HT1080 (cell line): Measurements from ENCODE around the gene WWC2. TPM values are rescaled to one million over a fixed set of nuclear protein-coding genes. Genes with fewer than 3 reads are reported as not detected.
A peak's percentile ranks its signal among the peaks of the same experiment; 100 is the strongest.

Source experiments
- DNase-seq: peaks from one replicate; pipeline ENCODE4 v3.0.0-alpha.2; 2015; ENCODE audit warnings: low read depth
- total RNA-seq: library from RNA; depleted of rRNA; stranded (reverse); fragments of >200 nt; shearing (Covaris generic); gene quantifications from 2 replicates; pipeline ENCODE4 v1.2.3, GENCODE V29; 2014; rRNA removed

WWC2 gene
- total RNA-seq, 1 experiment from 2014 or later, result 25.2 TPM

DNA sequence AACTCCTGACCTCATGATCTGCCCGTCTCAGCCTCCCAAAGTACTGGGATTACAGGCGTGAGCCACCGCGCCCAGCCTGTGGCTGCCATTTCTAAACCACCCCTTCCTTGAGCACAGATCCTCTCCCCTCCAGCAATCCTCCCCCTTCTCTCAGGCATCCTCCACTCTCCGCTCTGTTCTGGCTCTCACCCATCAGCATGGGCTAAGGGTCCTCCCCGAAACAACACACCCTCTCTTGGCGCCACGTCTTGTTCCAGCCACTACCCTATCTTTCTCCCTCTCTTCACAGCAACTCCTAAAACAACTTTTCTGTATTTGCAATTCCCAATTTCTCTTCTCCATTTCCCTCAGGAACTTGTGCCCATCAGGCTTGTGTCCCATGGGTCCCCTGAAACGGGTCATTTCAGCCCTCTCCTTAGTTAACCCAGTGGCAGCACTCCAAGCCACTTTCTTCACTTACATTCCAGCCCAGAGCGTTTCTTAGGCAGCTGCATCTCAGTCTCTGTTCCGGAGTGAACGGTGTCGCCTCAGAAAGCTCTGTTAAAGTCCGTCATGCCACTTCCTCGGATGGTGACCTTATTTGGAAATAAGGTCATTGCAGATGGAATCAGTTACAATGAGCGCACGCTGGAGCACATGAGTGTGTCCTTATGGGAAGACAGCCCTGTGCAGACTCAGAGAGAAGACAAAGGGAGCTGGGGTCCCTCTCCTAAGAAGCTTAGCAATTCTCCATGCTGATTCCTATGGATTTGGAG, 251.4 kb downstream of the WWC2 start:
- DNase-seq, result no peak

DNA sequence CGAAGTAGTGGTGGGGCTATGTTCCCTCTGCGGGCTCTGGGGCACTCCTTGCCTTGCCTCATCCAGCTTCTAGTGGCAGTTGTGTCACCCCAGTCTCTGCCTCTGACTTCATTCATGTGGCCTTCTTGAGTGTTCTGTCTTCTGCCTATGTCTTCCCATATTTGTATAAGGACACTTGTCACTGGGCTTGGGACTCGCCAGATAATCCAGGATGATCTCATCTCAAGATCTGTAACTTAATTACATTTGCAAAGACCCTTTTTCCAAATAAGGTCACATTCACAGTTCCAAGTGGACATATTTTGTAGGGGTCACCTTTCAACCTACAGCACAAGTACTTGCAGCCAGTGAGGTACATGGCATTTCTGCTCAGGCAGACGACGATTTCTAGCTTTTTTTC, 253.5 kb downstream of the WWC2 start:
- DNase-seq, result no peak

DNA sequence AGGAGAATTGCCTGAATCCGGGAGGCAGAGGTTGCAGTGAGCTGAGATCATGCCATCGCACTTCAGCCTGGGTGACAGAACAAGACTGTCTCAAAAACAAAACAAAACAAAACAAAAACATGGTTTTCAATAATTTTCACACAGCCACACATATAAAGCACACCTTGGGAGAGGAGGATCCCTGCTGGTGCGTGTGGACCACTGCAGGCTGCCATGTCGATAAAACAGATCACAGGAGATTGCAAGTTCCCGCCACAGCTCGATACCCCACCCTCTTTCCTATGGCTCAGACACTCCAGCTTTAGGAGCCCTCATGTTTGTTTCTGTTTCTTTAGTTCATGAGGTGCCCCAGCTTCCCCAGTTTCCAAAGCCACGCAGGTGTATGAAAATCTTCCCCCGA, 254.5 kb downstream of the WWC2 start:
- DNase-seq, result no peak

DNA sequence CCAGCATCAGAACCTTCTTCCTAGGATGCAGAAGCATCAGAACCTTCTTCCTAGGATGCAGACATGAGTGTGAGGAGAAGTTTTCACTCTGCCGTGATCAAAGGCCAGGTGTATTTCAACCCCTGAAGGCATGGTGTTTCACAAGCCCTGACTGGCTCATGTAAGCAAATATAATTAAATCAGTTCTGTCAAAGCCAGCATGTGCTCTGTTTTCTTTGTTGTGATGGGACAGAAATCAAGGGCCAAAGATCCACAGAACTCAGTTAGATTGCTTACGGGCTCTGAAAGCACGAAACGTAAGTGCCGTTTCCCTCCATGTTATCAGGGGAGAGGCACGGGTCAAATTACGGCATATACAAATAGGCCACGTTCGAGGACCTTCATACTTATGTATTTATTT, 255.2 kb downstream of the WWC2 start:
- no peak for DNase-seq

DNA sequence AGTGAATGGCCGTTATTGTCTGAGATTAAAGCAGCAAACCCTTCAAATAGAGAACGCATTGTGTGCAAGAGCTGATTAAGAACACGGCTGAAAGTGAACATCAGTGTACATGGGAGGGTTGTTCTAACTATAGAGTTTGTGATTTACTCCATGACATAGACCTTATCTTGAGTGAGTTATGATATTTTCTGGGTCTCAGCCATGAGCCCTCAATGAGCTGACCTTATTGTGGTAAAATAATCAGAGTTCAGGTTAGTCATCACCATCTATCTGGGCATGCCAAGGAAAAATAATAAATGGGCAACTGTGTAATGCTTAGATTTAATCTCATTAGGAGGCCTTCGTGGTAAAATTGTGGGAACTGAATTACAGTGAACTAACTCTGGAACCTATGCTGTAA, 256.3 kb downstream of the WWC2 start:
- peak; percentile 78 for DNase-seq

DNA sequence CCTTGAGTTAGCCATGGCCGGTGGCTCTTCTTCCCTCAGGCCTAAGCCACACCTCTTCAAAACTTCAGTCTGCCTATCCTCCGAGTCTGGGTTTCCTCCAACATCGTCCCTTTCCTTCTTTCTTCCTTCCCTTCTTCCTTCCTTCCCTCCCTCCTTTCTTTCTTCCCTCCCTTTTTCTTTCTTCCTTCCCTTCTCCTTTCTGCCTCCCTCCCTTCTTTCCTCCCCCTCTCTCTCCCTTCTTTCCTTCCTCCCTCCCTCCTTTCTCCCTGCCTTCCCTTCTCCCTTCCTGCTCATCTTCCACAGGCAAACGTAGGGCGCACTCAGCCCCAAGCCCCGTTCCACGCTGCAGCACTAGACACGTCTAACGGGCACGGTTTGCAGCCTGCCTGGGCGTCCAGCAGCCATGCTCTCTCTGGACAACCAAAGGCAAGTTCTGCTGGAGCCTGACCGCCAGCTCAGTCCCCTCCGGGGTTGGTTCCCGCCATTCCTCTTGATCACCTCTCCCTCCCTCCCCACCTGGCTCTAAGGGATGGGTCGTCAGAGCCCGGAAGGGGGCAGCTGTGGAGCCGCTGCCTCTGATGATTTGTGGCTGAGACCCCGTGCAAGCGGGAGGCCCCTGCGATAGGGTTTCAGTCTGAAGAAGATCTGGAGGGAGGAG, 257.2 kb downstream of the WWC2 start:
- no peak for DNase-seq

DNA sequence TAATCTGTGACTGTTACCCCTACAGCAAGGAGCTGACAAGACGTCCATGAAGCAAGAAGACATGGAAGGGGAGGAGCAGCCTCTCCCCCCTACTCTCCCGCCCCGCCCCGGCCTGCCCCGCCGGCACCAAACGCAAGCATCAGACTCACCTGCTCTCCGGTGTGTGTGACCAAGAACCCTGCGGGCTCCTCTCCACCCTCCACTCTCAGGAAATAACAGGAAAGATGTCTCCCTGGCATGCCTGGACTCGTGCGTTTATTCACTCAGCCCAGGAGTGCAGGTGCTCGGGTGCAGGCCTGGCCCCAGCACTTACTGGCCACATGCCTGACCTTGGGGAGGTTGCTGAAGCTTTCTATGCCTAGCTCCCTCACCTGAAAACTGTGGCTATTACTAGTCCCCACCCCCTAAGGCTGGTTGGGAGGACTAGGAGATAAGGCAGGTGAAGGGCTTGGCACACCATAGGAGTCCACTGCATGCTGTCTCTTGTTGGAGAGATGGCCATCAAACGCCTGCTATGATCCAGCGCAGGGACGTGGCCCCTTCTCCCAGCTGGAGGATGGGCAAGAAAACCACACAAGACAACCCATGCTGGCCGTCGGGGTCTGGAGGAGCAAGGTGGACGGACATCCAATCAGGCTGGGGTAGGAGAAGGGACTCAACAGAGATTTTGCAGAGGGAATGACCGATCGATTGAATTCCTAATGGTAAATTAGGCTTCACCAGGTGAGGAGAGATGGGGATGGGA, 258.0 kb downstream of the WWC2 start:
- no peak for DNase-seq

DNA sequence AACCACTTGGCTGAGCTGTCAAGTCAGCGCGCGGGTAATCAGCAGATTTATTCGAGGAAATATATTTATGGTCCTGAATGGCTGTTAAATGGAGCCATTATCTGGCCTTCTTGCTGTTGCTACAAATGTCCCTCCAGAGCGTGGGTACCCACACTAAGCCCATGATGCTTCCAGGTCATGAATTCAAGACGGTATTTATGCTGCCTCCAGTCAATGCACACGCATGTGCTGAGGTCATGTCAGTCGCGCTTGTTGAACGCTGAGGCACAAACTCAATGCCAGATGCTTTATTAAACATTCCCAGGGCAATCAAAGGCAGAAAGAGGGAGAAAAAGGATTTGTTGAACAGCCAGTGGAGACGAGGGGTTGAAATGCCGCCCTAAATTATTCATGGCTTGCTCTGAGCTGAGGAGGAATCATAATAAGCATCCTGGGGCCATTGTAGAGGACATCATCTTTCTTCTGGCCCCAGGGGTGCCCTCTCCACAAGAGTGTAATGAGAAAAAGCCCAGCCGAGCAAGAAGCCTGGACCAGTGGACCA, 259.2 kb downstream of the WWC2 start:
- no peak for DNase-seq

DNA sequence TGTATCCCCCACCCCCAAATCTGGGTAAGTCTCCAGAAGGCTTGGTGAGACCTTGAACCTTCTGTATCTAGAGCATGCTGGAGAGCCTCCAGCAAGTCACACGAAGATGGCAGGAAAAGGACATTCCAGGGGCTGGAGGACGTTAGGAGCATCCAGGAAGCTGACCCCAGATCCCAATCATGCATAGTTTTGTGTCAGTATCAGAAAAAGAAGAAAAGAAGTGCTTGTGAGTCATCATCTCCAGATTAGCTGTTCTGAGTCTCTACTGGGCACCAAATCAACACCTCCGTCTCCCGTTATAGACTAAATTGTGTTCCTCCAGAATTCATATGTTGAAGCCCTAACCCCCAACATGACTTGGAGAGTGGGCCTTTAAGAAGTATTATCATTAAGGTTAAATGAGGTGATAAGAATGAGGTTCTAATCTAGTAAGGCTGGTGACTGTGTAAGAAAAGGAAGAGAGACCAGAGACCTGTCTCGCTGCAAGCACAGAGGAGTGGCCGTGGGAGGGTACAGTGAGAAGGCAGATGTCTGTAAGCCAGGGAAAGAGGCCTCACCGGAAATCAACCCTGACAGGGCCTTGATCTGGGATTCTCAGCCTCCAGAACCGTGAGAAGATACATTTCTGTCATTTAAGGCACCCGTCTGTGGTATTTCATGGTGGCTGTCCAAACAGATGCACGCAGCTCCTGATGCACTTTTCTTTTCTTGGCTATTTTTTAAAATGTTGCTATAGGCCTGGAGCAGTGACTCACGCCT, 261.3 kb downstream of the WWC2 start:
- DNase-seq, result peak; percentile 46

DNA sequence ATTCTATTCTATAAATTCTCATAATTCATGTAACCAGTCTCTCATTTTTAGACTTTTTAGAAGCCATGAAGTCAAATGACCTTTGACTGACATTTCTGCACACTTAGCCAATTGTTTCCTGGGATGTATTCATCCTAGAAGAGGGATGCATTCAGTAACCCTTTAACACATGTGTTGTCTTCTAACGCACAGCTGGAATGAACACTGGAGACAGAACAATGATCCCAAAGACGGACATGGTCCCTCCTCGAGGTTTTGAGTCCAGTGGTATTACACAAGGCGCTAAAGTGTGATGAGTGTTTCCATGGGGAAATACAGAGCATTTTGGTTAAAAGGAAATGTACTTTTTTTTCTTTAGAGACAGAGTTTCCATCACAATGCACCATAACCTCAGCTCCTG, 263.0 kb downstream of the WWC2 start:
- DNase-seq, result no peak

DNA sequence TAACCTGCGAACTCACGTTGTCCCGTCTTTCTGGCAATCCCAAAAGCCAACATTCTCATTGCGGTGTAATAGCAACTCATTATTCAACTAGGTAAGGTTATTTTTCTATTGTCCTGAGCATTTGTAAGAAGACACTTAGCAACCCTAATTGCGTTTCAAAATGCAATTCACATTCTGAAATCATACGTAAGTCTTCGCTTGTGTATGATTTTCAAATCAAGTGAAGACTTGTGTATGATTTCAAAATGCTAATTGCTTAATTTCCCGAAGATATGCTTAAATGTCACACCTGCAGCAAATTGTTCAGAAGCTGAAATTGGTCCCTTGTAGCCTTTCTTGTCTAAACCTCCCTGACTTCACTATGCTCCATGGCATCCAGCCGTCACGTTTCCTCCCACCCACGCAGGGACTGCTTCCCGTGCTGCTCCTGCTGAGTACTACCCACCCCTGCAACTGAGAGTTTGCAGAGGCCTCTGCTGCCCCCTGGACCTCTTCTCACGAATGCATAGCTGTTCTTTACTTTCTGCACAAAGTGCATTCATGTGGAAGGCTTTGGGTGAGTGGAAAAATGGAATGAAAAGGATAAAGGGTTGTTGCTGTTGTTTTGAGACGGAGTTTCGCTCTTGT, 264.0 kb downstream of the WWC2 start:
- DNase-seq, result no peak

DNA sequence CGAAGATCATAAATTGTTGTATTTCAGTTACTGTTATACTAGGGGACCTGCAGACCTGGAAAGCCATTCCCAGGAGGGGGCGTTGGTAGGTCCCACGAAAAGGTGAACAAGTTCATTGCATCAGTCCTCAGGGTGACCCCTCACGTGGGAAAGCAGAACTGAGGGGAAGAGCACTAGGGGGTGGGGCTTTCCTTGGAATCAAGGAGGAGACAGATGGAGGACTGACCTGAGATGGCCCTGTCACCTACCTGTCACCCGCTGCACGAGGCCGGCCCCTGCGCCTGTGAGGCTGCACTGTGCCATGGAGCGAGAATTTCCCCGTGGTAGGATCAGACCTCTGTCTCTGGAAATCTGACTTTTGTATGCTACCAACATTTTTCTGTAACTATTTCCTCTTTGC, 265.0 kb downstream of the WWC2 start:
- no peak for DNase-seq

DNA sequence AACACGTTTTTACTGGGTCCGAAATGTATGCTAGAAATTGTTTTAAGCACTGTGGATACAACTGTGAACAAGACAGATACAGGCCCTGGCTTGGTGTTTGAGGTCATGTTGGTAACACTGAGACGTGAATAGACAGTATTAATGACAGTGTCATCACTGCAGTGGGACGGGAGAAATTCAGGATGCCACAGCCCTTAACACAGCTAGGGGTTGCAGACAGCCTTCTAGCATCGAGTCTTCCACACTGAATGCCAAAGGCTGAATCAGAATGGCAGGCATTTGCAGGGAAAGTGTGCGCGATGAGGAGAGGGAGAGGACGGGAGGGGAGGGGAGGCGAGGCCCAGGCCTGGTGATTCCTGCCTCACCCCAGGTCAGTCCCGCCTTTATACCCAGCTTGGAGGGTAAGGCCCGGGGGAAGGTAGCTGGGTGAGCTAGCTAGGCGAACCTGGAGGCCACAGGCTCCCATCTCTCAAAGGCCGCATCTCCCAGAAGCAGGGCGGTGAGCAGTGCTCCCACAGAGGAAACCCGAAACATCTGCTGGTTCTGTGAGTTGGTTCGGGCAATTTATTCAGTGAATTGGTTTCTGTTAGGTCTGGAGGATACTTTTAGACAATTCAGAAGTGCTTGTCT, 267.3 kb downstream of the WWC2 start:
- no peak for DNase-seq

DNA sequence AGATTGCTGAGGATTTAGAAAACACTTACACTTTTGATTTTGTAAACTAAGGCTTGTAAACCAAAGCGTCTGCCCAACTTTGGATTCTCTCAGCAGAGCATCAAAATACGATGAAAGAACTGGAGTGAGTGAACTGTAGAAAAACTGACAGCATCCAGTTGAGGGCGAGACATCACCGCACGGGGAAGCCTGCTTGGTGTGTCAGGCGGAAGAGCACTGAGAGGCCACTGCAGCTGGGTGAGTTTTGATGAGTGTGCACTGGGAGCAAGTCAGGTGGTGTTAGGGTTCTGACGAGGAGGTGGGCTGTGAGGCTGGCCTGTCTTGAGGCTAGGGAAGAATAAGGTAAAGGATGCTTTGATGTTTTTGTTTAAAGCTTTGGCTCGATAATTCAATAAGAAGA, 270.0 kb downstream of the WWC2 start:
- DNase-seq, result no peak

Other genes with a start within 250 kb of the WWC2 start
- 99.3 and 113 TPM in 2 replicates for gene DCTD, start 181.9 kb upstream of the WWC2 start, total RNA-seq
- not detected in 2 replicates for gene CLDN22, start 221.0 kb downstream of the WWC2 start, total RNA-seq
- gene CLDN24, start 223.2 kb downstream of the WWC2 start, total RNA-seq, result not detected in 2 replicates